ENCODE data around the gene TRIP6. TPM values are rescaled to one million over a fixed set of nuclear protein-coding genes. Genes with fewer than 3 reads are reported as not detected.
A peak's percentile ranks its signal among the peaks of the same experiment; 100 is the strongest.

The TRIP6 gene
- total and polyA plus RNA-seq, 2 donors (not counting 3 experiments of a cell fraction or from before 2014, with no cell fraction given) = 90.3 TPM

DNA sequence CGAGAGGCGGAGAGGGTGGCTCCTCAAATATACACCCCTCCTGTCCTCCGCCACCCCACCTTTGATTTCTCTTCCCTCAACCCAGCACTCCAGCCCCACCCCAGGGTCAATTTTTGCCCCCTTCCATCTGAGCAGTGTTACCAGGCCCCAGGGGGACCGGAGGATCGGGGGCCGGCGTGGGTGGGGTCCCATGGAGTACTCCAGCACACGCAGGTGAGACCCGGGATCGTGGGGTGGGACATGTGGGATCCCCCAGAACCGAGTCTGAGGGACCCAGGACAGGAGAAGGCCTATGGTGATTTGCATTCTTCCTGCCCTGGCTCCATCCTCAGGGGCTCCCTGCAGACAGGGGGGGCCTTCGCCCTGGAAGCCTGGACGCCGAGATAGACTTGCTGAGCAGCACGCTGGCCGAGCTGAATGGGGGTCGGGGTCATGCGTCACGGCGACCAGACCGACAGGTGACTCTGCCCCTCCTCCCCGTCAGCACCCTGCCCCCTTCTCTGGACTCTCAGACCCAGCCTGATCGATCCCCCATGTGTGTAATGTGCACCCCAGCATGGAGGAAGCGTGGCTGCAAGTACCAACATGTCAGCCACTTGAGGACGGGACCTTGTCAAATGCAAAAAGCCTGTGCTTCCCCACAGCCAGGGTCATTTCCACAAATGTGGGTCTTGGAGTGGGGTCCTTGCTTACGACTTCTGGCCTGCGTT, 744 bp downstream of the TRIP6 start:
- peak overlapping the region; percentile 98 for H3K9ac ChIP-seq (replicated peaks; ENCODE audit: extremely low read depth, insufficient read depth, low read length)
- intact Hi-C loops (cut with micrococcal nuclease) = loop anchor here (1.0 to 10.0 kb wide), 3 partner anchors 7 to 283 kb away; partner anchors contain the start of genes FBXO24, LRCH4 and SRRT
- peaks cover 36% of the 10 kb centered on the region for H3K4me1 ChIP-seq (ENCODE audit: control insufficient read depth, extremely low read depth, insufficient read depth, low read length)
- CTCF ChIA-PET = no interaction called here
- dilution Hi-C loops (cut with MboI; ENCODE audit: extremely low pct_ligation_motif_present, low sequenced_read_pairs) = no loop called here
- H3K9me3 ChIP-seq (replicated peaks; ENCODE audit: control insufficient read depth, insufficient read depth, low read length) = no peaks in the 10 kb centered on the region
- no peaks in the 10 kb centered on the region for H4K20me1 ChIP-seq (replicated peaks; ENCODE audit: control insufficient read depth, extremely low read depth, insufficient read depth, low read length)
- POLR2A ChIA-PET = no interaction called here
- no peaks in the 10 kb centered on the region for H3K9me1 ChIP-seq (replicated peaks; ENCODE audit: control insufficient read depth, extremely low read depth, insufficient read depth, low read length)
- peaks cover 4 to 20% of the 10 kb centered on the region in 2 experiments for H3K36me3 ChIP-seq (ENCODE audit: control insufficient read depth in 2 of 2, extremely low read depth in 1 of 2, insufficient read depth in 2 of 2, low read length in 2 of 2)
- H3K4me2 ChIP-seq (ENCODE audit: insufficient read depth, low read length) = peak overlapping the region; percentile 86
- DNase-seq (ENCODE audit: low read depth, low spot score) (no peak), FAIRE-seq (peak; percentile 56)
- peaks cover 25% of the 10 kb centered on the region for H3K79me2 ChIP-seq (ENCODE audit: control insufficient read depth, insufficient read depth, low read length)
- H3K4me3 ChIP-seq (replicated peaks in 1 of 3; ENCODE audit: insufficient read depth in 1 of 3, low read depth in 1 of 3, low read length in 3 of 3) = peak overlapping the region; percentile 72 to 93 (median 87)
- TF ChIP-seq JUN (IDR thresholded peaks at IDR 0.05; ENCODE audit: borderline replicate concordance, insufficient read depth, insufficient read length, low read depth) (no peak), EZH2 (IDR thresholded peaks at IDR 0.05; ENCODE audit: borderline replicate concordance, low read depth, low read length, severe bottlenecking) (no peak), FOS (IDR thresholded peaks at IDR 0.05; ENCODE audit: borderline replicate concordance, insufficient read depth, low read length) (no peak)
- H3K27ac ChIP-seq (ENCODE audit: insufficient read depth, low read depth, low read length) = peak overlapping the region; percentile 90
- no TSS peak for BruUV-seq (replicated peaks)
- H3K27me3 ChIP-seq (ENCODE audit: control insufficient read depth in 2 of 2, insufficient read depth in 2 of 2, low read length in 2 of 2) = no peaks in the 10 kb centered on the region
- H2AFZ ChIP-seq (ENCODE audit: low read depth, low read length) = peak overlapping the region; percentile 2

DNA sequence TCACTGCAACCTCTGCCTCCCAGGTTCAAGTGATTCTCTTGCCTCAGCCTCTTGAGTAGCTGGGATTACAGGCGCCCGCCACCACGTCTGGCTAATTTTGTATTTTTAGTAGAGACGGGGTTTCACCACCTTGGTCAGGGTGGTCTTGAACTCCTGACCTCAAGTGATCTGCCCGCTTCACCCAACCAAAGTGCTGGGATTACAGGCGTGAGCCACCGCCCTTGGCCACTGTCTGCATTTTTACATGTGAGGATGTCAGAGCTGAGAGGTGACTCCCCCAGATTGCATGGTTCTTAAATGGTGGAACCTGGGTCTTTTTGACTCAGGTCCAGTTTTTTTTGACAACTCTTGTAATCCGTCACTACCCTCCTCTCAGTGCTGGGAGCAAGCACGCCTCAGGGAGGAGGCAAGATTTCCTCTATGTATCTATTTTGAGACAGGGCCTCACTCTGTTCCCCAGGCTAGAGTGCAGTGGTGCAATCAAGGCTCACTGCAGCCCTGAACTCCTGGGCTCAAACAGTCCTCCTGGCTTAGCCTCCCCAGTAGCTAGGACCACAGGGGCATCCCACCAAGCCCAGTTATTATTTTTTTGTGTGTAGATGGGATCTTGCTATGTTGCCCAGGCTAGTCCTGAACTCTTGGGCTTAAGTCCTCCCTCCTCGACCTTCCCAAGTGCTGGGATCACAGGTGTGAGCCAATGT, 6.6 kb downstream of the TRIP6 start:
- DNase-seq (ENCODE audit: low read depth, low spot score) = no peak
- peak overlapping the region; percentile 89 for H3K27ac ChIP-seq (ENCODE audit: insufficient read depth, low read depth, low read length)
- ChIA-PET CTCF (no interaction called here), POLR2A (interaction anchor here (0.6 kb wide), 1 partner anchor 269 kb away, joined by 3 read pairs; no protein-coding TSS in a partner anchor)
- FAIRE-seq = peak; percentile 26
- dilution Hi-C loops (cut with MboI; ENCODE audit: extremely low pct_ligation_motif_present, low sequenced_read_pairs) = no loop called here
- H3K79me2 ChIP-seq (ENCODE audit: control insufficient read depth, insufficient read depth, low read length) = peaks cover 46% of the 10 kb centered on the region
- no TSS peak for BruUV-seq (replicated peaks)
- no peaks in the 10 kb centered on the region for H4K20me1 ChIP-seq (replicated peaks; ENCODE audit: control insufficient read depth, extremely low read depth, insufficient read depth, low read length)
- intact Hi-C loops (cut with micrococcal nuclease) = loop anchor here (2.0 kb wide), 1 partner anchor 21 kb away; the partner anchor contains the start of gene SLC12A9
- no peaks in the 10 kb centered on the region for H3K27me3 ChIP-seq (ENCODE audit: control insufficient read depth in 2 of 2, insufficient read depth in 2 of 2, low read length in 2 of 2)
- H3K9me1 ChIP-seq (replicated peaks; ENCODE audit: control insufficient read depth, extremely low read depth, insufficient read depth, low read length) = no peaks in the 10 kb centered on the region
- no peak overlapping the region for H2AFZ ChIP-seq (ENCODE audit: low read depth, low read length)
- H3K4me3 ChIP-seq (replicated peaks in 1 of 3; ENCODE audit: insufficient read depth in 1 of 3, low read depth in 1 of 3, low read length in 3 of 3) = no peak overlapping the region
- peak overlapping the region; percentile 93 for H3K9ac ChIP-seq (replicated peaks; ENCODE audit: extremely low read depth, insufficient read depth, low read length)
- peak overlapping the region; percentile 88 for H3K4me2 ChIP-seq (ENCODE audit: insufficient read depth, low read length)
- peaks cover 19% of the 10 kb centered on the region for H3K4me1 ChIP-seq (ENCODE audit: control insufficient read depth, extremely low read depth, insufficient read depth, low read length)
- peaks cover 16 to 23% of the 10 kb centered on the region in 2 experiments for H3K36me3 ChIP-seq (ENCODE audit: control insufficient read depth in 2 of 2, extremely low read depth in 1 of 2, insufficient read depth in 2 of 2, low read length in 2 of 2)
- TF ChIP-seq, protein P1, sequence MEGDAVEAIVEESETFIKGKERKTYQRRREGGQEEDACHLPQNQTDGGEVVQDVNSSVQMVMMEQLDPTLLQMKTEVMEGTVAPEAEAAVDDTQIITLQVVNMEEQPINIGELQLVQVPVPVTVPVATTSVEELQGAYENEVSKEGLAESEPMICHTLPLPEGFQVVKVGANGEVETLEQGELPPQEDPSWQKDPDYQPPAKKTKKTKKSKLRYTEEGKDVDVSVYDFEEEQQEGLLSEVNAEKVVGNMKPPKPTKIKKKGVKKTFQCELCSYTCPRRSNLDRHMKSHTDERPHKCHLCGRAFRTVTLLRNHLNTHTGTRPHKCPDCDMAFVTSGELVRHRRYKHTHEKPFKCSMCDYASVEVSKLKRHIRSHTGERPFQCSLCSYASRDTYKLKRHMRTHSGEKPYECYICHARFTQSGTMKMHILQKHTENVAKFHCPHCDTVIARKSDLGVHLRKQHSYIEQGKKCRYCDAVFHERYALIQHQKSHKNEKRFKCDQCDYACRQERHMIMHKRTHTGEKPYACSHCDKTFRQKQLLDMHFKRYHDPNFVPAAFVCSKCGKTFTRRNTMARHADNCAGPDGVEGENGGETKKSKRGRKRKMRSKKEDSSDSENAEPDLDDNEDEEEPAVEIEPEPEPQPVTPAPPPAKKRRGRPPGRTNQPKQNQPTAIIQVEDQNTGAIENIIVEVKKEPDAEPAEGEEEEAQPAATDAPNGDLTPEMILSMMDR (IDR thresholded peaks at IDR 0.05; ENCODE audit: extremely low read depth in 1 of 2, insufficient read depth in 1 of 2, low read depth in 1 of 2, low read length in 2 of 2) = no peak
- TF ChIP-seq POLR2A (IDR thresholded peaks at IDR 0.05; ENCODE audit: low read depth, low read length) (no peak), POLR2AphosphoS5 (IDR thresholded peaks at IDR 0.05; ENCODE audit: insufficient read depth, low read depth, low read length) (no peak), EZH2 (IDR thresholded peaks at IDR 0.05; ENCODE audit: borderline replicate concordance, low read depth, low read length, severe bottlenecking) (no peak)
- H3K9me3 ChIP-seq (replicated peaks; ENCODE audit: control insufficient read depth, insufficient read depth, low read length) = no peaks in the 10 kb centered on the region
